Brain microvascular endothelial cell (primary cell): ENCODE data around the gene EIF4H.

Source experiments
- DNase-seq: peaks from one replicate; pipeline ENCODE4 v3.0.0-alpha.2; 2020
- H3K27ac ChIP-seq: fragments of 250-450 bp; sonication (Bioruptor Pico); 2 replicates; pipeline ENCODE4 v1.5.1; 2020; ENCODE audit warnings: mild to moderate bottlenecking, moderate library complexity
- H3K27me3 ChIP-seq: fragments of 250-450 bp; sonication (Bioruptor Pico); replicated peaks from 2 replicates; pipeline ENCODE4 v1.5.1; 2020; ENCODE audit warnings: mild to moderate bottlenecking
- H3K36me3 ChIP-seq: fragments of 250-450 bp; sonication (Bioruptor Pico); replicated peaks from 2 replicates; pipeline ENCODE4 v1.5.1; 2020; ENCODE audit warnings: mild to moderate bottlenecking
- H3K4me3 ChIP-seq: 2 replicates; pipeline ENCODE4 v1.5.1; 2011; ENCODE audit warnings: low read depth, mild to moderate bottlenecking, control low read depth, low read length, moderate library complexity
- CTCF ChIP-seq: IDR thresholded peaks from 2 replicates; pipeline ENCODE4 v1.5.1; 2011; ENCODE audit warnings: low read depth, mild to moderate bottlenecking, moderate library complexity, low read length, control low read depth, inconsistent platforms; ENCODE audit errors: missing control alignments
- in situ Hi-C: cut with HindIII; loops from 2 replicates; pipeline ENCODE4 v1.10.0; 2017; ENCODE audit warnings: low sequenced_read_pairs, low pct_ligation_motif_present

The EIF4H gene

DNA sequence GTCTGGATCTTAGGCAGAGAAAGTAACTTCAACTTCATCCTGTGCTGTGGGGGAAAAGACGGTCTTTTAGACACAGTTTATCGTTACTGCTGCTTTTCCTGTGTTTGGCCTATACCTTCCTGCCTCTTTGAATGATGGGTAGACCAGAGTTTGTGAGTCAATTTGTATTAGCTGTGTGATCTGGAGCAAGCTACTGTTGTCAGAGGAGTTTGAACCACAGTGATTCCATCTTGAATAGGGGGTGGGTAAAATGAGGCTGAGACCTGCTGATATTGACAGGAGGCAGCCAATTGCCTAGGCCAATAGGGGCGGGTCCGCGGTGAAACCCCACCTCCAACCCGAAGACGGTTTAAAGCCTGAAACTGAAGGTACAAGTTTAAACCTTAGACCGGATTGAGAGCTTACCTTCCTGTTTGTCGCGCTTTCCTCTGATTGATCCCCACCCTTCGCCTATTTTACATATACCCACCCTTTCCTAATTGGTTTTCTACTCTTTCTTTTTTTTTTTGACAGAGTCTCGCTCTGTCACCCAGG, 35.8 kb upstream of the EIF4H start:
- no peak overlapping the region for H3K27ac ChIP-seq
- H3K27me3 ChIP-seq = no peaks in the 10 kb centered on the region
- no peak for TF ChIP-seq CTCF
- in situ Hi-C loops = no loop called here
- H3K4me3 ChIP-seq = no peak overlapping the region
- no peaks in the 10 kb centered on the region for H3K36me3 ChIP-seq
- no peak for DNase-seq

- DNase-seq = no peak
- in situ Hi-C loops = no loop called here
- no peak for TF ChIP-seq CTCF
These were observed 35.0 kb upstream of the EIF4H start for GRCh38 chr7:74138945-74139843.

GRCh38 chr7:74141705-74142104, 32.5 kb upstream of the EIF4H start:
- Histone ChIP-seq H3K27ac (no peak overlapping the region), H3K4me3 (no peak overlapping the region), H3K36me3 (no peaks in the 10 kb centered on the region), H3K27me3 (no peaks in the 10 kb centered on the region)
- DNase-seq = no peak
- TF ChIP-seq CTCF = no peak
- in situ Hi-C loops = no loop called here

More at GRCh38 chr7:74138945-74139843, 35.0 kb upstream of the EIF4H start:
- Histone ChIP-seq H3K27ac (no peak overlapping the region), H3K36me3 (no peaks in the 10 kb centered on the region), H3K27me3 (no peaks in the 10 kb centered on the region), H3K4me3 (no peak overlapping the region)

- no peaks in the 10 kb centered on the region for H3K36me3 ChIP-seq
- H3K4me3 ChIP-seq = no peak overlapping the region
- no peak overlapping the region for H3K27ac ChIP-seq
- DNase-seq = no peak
- no peaks in the 10 kb centered on the region for H3K27me3 ChIP-seq
- TF ChIP-seq CTCF = no peak
- in situ Hi-C loops = no loop called here
These were observed 30.8 kb upstream of the EIF4H start for GRCh38 chr7:74143383-74143782.

- TF ChIP-seq CTCF = no peak
- in situ Hi-C loops = no loop called here
- no peak overlapping the region for H3K4me3 ChIP-seq
- H3K27me3 ChIP-seq = no peaks in the 10 kb centered on the region
- H3K36me3 ChIP-seq = no peaks in the 10 kb centered on the region
- no peak overlapping the region for H3K27ac ChIP-seq
- DNase-seq = no peak
These were observed 25.7 kb upstream of the EIF4H start for GRCh38 chr7:74148491-74148890.
